ENCODE measurements around the gene DLG2.

- TF ChIP-seq, protein P1, sequence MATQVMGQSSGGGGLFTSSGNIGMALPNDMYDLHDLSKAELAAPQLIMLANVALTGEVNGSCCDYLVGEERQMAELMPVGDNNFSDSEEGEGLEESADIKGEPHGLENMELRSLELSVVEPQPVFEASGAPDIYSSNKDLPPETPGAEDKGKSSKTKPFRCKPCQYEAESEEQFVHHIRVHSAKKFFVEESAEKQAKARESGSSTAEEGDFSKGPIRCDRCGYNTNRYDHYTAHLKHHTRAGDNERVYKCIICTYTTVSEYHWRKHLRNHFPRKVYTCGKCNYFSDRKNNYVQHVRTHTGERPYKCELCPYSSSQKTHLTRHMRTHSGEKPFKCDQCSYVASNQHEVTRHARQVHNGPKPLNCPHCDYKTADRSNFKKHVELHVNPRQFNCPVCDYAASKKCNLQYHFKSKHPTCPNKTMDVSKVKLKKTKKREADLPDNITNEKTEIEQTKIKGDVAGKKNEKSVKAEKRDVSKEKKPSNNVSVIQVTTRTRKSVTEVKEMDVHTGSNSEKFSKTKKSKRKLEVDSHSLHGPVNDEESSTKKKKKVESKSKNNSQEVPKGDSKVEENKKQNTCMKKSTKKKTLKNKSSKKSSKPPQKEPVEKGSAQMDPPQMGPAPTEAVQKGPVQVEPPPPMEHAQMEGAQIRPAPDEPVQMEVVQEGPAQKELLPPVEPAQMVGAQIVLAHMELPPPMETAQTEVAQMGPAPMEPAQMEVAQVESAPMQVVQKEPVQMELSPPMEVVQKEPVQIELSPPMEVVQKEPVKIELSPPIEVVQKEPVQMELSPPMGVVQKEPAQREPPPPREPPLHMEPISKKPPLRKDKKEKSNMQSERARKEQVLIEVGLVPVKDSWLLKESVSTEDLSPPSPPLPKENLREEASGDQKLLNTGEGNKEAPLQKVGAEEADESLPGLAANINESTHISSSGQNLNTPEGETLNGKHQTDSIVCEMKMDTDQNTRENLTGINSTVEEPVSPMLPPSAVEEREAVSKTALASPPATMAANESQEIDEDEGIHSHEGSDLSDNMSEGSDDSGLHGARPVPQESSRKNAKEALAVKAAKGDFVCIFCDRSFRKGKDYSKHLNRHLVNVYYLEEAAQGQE (IDR thresholded peaks at IDR 0.05; ENCODE audit: low read depth) = no peak
- TF ChIP-seq, protein P2, sequence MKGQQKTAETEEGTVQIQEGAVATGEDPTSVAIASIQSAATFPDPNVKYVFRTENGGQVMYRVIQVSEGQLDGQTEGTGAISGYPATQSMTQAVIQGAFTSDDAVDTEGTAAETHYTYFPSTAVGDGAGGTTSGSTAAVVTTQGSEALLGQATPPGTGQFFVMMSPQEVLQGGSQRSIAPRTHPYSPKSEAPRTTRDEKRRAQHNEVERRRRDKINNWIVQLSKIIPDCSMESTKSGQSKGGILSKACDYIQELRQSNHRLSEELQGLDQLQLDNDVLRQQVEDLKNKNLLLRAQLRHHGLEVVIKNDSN (IDR thresholded peaks at IDR 0.05) = no peak
- no peak for TF ChIP-seq TCF12 (IDR thresholded peaks at IDR 0.05; ENCODE audit: low read depth)
- no peak for TF ChIP-seq RAD21 (IDR thresholded peaks at IDR 0.05; ENCODE audit: low read depth)
- TF ChIP-seq EP300 (IDR thresholded peaks at IDR 0.05; ENCODE audit: borderline replicate concordance) = no peak
- TF ChIP-seq TAF1 (IDR thresholded peaks at IDR 0.05; ENCODE audit: low read depth) = no peak
- no peak for TF ChIP-seq NFIC (IDR thresholded peaks at IDR 0.05)
- TF ChIP-seq, protein P3, sequence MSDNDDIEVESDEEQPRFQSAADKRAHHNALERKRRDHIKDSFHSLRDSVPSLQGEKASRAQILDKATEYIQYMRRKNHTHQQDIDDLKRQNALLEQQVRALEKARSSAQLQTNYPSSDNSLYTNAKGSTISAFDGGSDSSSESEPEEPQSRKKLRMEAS (IDR thresholded peaks at IDR 0.05) = no peak
- TF ChIP-seq FOXM1 (IDR thresholded peaks at IDR 0.05; ENCODE audit: borderline replicate concordance, low read depth) = no peak
Measured at GRCh38 chr11:85236211-85236610, 390.9 kb downstream of the DLG2 start.
